HL-60 (cell line): ENCODE data around the gene SLC32A1.
A peak's percentile ranks its signal among the peaks of the same experiment; 100 is the strongest.

ENCODE experiments used
- DNase-seq, 2 experiments: peaks; one replicate each; pipeline ENCODE4 v3.0.0-alpha.2; 2010 to 2020; ENCODE audit warnings: low read depth in 1 of 2, low spot score in 1 of 2
- H3K27ac ChIP-seq: fragments of 250-450 bp; sonication (Bioruptor Pico); replicated peaks from 2 replicates; pipeline ENCODE4 v1.5.1; 2020; ENCODE audit warnings: mild to moderate bottlenecking, moderate library complexity
- H3K27me3 ChIP-seq: fragments of 250-450 bp; sonication (Bioruptor Pico); 2 replicates; pipeline ENCODE4 v1.5.1; 2021; ENCODE audit warnings: mild to moderate bottlenecking, moderate library complexity; ENCODE audit not compliant: insufficient read depth, poor library complexity, severe bottlenecking
- H3K4me3 ChIP-seq: replicated peaks from 2 replicates; pipeline ENCODE4 v1.5.1; 2011; ENCODE audit warnings: mild to moderate bottlenecking, control low read depth, low read length; ENCODE audit not compliant: insufficient read depth
- GABPA ChIP-seq: IDR thresholded peaks from 2 replicates; pipeline ENCODE4 v1.6.1; 2012; ENCODE audit warnings: low read depth
- POLR2AphosphoS5 ChIP-seq: IDR thresholded peaks from 2 replicates; pipeline ENCODE4 v1.6.1; 2012; ENCODE audit warnings: low read depth
- REST ChIP-seq: IDR thresholded peaks from 2 replicates; pipeline ENCODE4 v1.6.1; 2012; ENCODE audit warnings: low read depth; ENCODE audit not compliant: insufficient replicate concordance
- SPI1 ChIP-seq: IDR thresholded peaks from 2 replicates; pipeline ENCODE4 v1.6.1; 2012; ENCODE audit warnings: low read depth, mild to moderate bottlenecking, borderline replicate concordance
- TF ChIP-seq, protein P1 (sequence below): IDR thresholded peaks from one replicate; pipeline ENCODE4 v1.5.1; 2011; ENCODE audit warnings: low read length, control low read depth, inconsistent platforms; ENCODE audit not compliant: insufficient read depth

The SLC32A1 gene

DNA sequence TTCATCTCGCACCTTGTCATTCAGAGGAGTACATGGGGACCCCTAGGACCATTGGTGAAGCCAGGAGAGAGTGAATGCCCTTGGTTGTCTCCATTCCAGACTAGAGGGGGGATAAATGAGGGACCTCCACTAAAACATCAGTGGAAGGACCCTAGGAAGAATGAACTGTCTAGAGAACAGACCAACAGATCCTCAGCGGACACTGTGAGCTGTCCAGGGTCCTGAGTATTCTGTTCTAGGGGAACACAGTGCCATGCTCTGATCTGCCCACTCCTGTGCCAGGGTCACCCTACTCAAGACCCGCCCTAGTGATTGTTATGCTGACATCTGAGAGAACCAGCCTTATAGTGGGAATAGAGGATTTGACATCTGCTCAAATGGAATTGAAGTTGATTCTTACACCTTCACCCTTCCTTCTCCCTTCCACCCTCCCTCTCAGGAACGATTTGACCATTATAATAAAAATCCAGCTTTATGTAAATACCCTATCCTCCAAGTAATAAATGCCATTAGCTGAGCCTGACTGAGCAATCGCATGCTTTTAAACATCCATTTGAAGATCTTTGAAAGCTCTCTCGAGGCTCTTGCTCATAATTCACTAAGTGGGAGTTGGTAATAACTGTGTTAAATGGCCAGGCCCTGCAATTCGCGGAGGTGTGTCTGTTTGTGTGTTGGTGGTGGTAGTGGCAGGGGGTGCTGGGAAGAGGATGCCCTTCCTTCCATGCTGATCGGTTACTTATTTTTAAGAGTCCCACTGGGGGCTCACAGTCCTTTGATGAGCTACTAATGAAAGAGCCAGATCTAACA, 43.6 kb upstream of the SLC32A1 start:
- no peaks in the 10 kb centered on the region for H3K27me3 ChIP-seq
- peak; percentile 6 to 12 for DNase-seq

GRCh38 chr20:38685271-38685670, 39.0 kb upstream of the SLC32A1 start:
- DNase-seq, result no peak
- Histone ChIP-seq H3K27ac (no peak overlapping the region), H3K4me3 (no peak overlapping the region), H3K27me3 (no peaks in the 10 kb centered on the region)
- TF ChIP-seq, protein P1, sequence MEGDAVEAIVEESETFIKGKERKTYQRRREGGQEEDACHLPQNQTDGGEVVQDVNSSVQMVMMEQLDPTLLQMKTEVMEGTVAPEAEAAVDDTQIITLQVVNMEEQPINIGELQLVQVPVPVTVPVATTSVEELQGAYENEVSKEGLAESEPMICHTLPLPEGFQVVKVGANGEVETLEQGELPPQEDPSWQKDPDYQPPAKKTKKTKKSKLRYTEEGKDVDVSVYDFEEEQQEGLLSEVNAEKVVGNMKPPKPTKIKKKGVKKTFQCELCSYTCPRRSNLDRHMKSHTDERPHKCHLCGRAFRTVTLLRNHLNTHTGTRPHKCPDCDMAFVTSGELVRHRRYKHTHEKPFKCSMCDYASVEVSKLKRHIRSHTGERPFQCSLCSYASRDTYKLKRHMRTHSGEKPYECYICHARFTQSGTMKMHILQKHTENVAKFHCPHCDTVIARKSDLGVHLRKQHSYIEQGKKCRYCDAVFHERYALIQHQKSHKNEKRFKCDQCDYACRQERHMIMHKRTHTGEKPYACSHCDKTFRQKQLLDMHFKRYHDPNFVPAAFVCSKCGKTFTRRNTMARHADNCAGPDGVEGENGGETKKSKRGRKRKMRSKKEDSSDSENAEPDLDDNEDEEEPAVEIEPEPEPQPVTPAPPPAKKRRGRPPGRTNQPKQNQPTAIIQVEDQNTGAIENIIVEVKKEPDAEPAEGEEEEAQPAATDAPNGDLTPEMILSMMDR, result no peak
- TF ChIP-seq REST (no peak), SPI1 (no peak), GABPA (no peak), POLR2AphosphoS5 (no peak)

More for the DNA sequence above, 43.6 kb upstream of the SLC32A1 start:
- Histone ChIP-seq H3K27ac (no peak overlapping the region), H3K4me3 (no peak overlapping the region)
- no peak for TF ChIP-seq SPI1
- TF ChIP-seq REST, result peak; percentile 97
- TF ChIP-seq GABPA, result no peak

GRCh38 chr20:38685853-38686473, 38.3 kb upstream of the SLC32A1 start:
- no peaks in the 10 kb centered on the region for H3K27me3 ChIP-seq
- TF ChIP-seq REST (peak; percentile 99), GABPA (no peak), POLR2AphosphoS5 (no peak)
- DNase-seq, result peak in 1 of 2 experiments; percentile 33
- H3K27ac ChIP-seq, result no peak overlapping the region
- no peak overlapping the region for H3K4me3 ChIP-seq
